Measurements from ENCODE around the gene CBX5. TPM values are rescaled to one million over a fixed set of nuclear protein-coding genes. Genes with fewer than 3 reads are reported as not detected.
"Not testable (repeated sequence)": the region's sequence is repeated elsewhere in the genome, so short reads cannot be mapped to it uniquely, and the experiment has no call there.

CBX5 gene
- total RNA-seq, 1 donor from 2014 or later: 44.1 TPM

GRCh38 chr12:54286042-54287030, 6.4 kb upstream of the CBX5 start:
- no peak for TF ChIP-seq CTCF (IDR thresholded peaks at IDR 0.05; ENCODE audit: borderline replicate concordance)

GRCh38 chr12:54285150-54286041, 5.5 kb upstream of the CBX5 start:
- H3K36me3 ChIP-seq: peaks cover 76% of the 10 kb centered on the region
- intact Hi-C loops (cut with micrococcal nuclease): no loop called here
- TF ChIP-seq CTCF (IDR thresholded peaks at IDR 0.05; ENCODE audit: borderline replicate concordance): no peak
- no peak for DNase-seq
- H3K27me3 ChIP-seq (ENCODE audit: low read depth): no peaks in the 10 kb centered on the region
- H3K4me1 ChIP-seq: peaks cover 71% of the 10 kb centered on the region
- H3K4me3 ChIP-seq: peak overlapping the region; percentile 81
- peak overlapping the region; percentile 47 for H3K27ac ChIP-seq (replicated peaks)
- H3K9me3 ChIP-seq (replicated peaks): no peaks in the 10 kb centered on the region

More at GRCh38 chr12:54286042-54287030, 6.4 kb upstream of the CBX5 start:
- peak overlapping the region; percentile 47 for H3K27ac ChIP-seq (replicated peaks)
- intact Hi-C loops (cut with micrococcal nuclease): no loop called here
- no peaks in the 10 kb centered on the region for H3K27me3 ChIP-seq (ENCODE audit: low read depth)
- H3K4me1 ChIP-seq: peaks cover 64% of the 10 kb centered on the region
- H3K36me3 ChIP-seq: peaks cover 76% of the 10 kb centered on the region
- H3K4me3 ChIP-seq: peak overlapping the region; percentile 81
- no peaks in the 10 kb centered on the region for H3K9me3 ChIP-seq (replicated peaks)
- DNase-seq: no peak

- DNase-seq; H3K27me3 ChIP-seq (ENCODE audit: low read depth); intact Hi-C loops (cut with micrococcal nuclease); H3K9me3 ChIP-seq (replicated peaks): not testable (repeated sequence)
- Histone ChIP-seq H3K4me3 (peak overlapping the region; percentile 81), H3K27ac (replicated peaks) (peak overlapping the region; percentile 4), H3K4me1 (peaks cover 73% of the 10 kb centered on the region), H3K36me3 (peaks cover 74% of the 10 kb centered on the region)
Measured at GRCh38 chr12:54284070-54284780, 4.3 kb upstream of the CBX5 start.

GRCh38 chr12:54282949-54283593, 3.1 kb upstream of the CBX5 start:
- peaks cover 85% of the 10 kb centered on the region for H3K4me1 ChIP-seq

GRCh38 chr12:54281694-54282093, 1.8 kb upstream of the CBX5 start:
- H3K9me3 ChIP-seq (replicated peaks); DNase-seq; intact Hi-C loops (cut with micrococcal nuclease); H3K27me3 ChIP-seq (ENCODE audit: low read depth): not testable (repeated sequence)
- Histone ChIP-seq H3K4me3 (peak overlapping the region; percentile 81), H3K27ac (replicated peaks) (peak overlapping the region; percentile 93), H3K4me1 (peaks cover 84% of the 10 kb centered on the region), H3K36me3 (peaks cover 49% of the 10 kb centered on the region)

More at GRCh38 chr12:54282949-54283593, 3.1 kb upstream of the CBX5 start:
- Histone ChIP-seq H3K36me3 (peaks cover 63% of the 10 kb centered on the region), H3K27me3 (ENCODE audit: low read depth) (no peaks in the 10 kb centered on the region), H3K9me3 (replicated peaks) (no peaks in the 10 kb centered on the region), H3K4me3 (peak overlapping the region; percentile 81), H3K27ac (replicated peaks) (peak overlapping the region; percentile 4)
- intact Hi-C loops (cut with micrococcal nuclease): no loop called here
- DNase-seq: peak; percentile 31
- TF ChIP-seq CTCF (IDR thresholded peaks at IDR 0.05; ENCODE audit: borderline replicate concordance): no peak

- H3K9me3 ChIP-seq (replicated peaks); intact Hi-C loops (cut with micrococcal nuclease); H3K27me3 ChIP-seq (ENCODE audit: low read depth); DNase-seq: not testable (repeated sequence)
- Histone ChIP-seq H3K27ac (replicated peaks) (peak overlapping the region; percentile 93), H3K4me3 (peak overlapping the region; percentile 81), H3K4me1 (peaks cover 80% of the 10 kb centered on the region), H3K36me3 (peaks cover 45% of the 10 kb centered on the region)
Measured at GRCh38 chr12:54281261-54281638, 1.3 kb upstream of the CBX5 start.

Measured in left ventricle myocardium inferior (tissue), 1 donor.